Ishikawa (cell line): ENCODE data around the gene ANO6.

Experiments used
- CEBPB ChIP-seq: IDR thresholded peaks from 2 replicates; pipeline ENCODE4 v1.6.1; 2012
- CREB1 ChIP-seq: IDR thresholded peaks from 2 replicates; pipeline ENCODE4 v1.6.1; 2012; ENCODE audit warnings: low read depth
- EGR1 ChIP-seq: IDR thresholded peaks from 2 replicates; pipeline ENCODE4 v1.6.1; 2012
- EP300 ChIP-seq: IDR thresholded peaks from 2 replicates; pipeline ENCODE4 v1.6.1; 2012; ENCODE audit warnings: borderline replicate concordance
- FOXM1 ChIP-seq: IDR thresholded peaks from 2 replicates; pipeline ENCODE4 v1.6.1; 2012; ENCODE audit warnings: low read depth, borderline replicate concordance
- MAX ChIP-seq: IDR thresholded peaks from 2 replicates; pipeline ENCODE4 v1.6.1; 2012
- NFIC ChIP-seq: IDR thresholded peaks from 2 replicates; pipeline ENCODE4 v1.6.1; 2012
- RAD21 ChIP-seq: IDR thresholded peaks from 2 replicates; pipeline ENCODE4 v1.6.1; 2012; ENCODE audit warnings: low read depth
- TAF1 ChIP-seq: IDR thresholded peaks from 2 replicates; pipeline ENCODE4 v1.6.1; 2012; ENCODE audit warnings: low read depth, mild to moderate bottlenecking
- TCF12 ChIP-seq: IDR thresholded peaks from 2 replicates; pipeline ENCODE4 v1.6.1; 2012; ENCODE audit warnings: low read depth
- TEAD4 ChIP-seq: IDR thresholded peaks from 2 replicates; pipeline ENCODE4 v1.6.1; 2012
- YY1 ChIP-seq: IDR thresholded peaks from 2 replicates; pipeline ENCODE4 v1.6.1; 2012; ENCODE audit warnings: low read depth
- ZBTB7A ChIP-seq: IDR thresholded peaks from 2 replicates; pipeline ENCODE4 v1.6.1; 2012; ENCODE audit warnings: low read depth
- TF ChIP-seq, protein P1 (sequence below): IDR thresholded peaks from 2 replicates; pipeline ENCODE4 v1.6.1; 2012
- TF ChIP-seq, protein P2 (sequence below): IDR thresholded peaks from 2 replicates; pipeline ENCODE4 v1.6.1; 2012; ENCODE audit warnings: low read depth, mild to moderate bottlenecking

Gene ANO6

DNA sequence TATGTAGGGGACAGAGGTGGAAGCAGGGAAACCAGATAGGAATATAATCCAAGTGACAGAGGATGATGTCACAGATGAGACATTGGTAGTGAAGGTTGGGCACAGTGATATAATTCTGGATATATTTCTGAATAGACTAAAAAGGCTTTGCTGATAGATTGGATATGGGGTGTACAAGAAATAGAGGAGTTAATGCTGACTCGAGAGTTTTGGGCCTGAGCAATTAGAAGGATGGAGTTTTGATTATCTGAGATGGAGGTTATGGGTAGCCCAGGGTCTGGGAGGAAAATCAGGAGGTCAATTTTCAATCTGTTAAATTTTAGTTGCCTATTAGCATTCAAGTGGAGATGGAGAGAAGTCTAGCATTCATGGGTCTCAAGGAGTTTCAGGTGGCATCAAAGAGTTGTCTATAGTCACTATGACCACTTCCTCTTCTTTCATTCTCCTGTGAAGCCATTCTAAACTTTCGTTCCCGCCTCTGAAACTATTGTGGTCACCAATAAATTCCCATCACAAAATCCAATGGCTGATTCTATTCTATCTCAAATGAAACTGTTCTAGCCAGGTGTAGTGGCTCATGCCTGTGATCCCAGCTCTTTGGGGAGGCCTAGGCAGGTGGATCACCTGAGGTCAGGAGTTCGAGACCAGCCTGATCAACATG, 10.6 kb upstream of the ANO6 start:
- TF ChIP-seq TCF12 (no peak), EP300 (no peak), CREB1 (no peak), TEAD4 (no peak), NFIC (no peak), RAD21 (no peak), ZBTB7A (no peak), TAF1 (no peak), FOXM1 (no peak), YY1 (no peak), MAX (no peak), CEBPB (no peak), EGR1 (no peak)
- TF ChIP-seq, protein P1, sequence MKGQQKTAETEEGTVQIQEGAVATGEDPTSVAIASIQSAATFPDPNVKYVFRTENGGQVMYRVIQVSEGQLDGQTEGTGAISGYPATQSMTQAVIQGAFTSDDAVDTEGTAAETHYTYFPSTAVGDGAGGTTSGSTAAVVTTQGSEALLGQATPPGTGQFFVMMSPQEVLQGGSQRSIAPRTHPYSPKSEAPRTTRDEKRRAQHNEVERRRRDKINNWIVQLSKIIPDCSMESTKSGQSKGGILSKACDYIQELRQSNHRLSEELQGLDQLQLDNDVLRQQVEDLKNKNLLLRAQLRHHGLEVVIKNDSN = no peak
- TF ChIP-seq, protein P2, sequence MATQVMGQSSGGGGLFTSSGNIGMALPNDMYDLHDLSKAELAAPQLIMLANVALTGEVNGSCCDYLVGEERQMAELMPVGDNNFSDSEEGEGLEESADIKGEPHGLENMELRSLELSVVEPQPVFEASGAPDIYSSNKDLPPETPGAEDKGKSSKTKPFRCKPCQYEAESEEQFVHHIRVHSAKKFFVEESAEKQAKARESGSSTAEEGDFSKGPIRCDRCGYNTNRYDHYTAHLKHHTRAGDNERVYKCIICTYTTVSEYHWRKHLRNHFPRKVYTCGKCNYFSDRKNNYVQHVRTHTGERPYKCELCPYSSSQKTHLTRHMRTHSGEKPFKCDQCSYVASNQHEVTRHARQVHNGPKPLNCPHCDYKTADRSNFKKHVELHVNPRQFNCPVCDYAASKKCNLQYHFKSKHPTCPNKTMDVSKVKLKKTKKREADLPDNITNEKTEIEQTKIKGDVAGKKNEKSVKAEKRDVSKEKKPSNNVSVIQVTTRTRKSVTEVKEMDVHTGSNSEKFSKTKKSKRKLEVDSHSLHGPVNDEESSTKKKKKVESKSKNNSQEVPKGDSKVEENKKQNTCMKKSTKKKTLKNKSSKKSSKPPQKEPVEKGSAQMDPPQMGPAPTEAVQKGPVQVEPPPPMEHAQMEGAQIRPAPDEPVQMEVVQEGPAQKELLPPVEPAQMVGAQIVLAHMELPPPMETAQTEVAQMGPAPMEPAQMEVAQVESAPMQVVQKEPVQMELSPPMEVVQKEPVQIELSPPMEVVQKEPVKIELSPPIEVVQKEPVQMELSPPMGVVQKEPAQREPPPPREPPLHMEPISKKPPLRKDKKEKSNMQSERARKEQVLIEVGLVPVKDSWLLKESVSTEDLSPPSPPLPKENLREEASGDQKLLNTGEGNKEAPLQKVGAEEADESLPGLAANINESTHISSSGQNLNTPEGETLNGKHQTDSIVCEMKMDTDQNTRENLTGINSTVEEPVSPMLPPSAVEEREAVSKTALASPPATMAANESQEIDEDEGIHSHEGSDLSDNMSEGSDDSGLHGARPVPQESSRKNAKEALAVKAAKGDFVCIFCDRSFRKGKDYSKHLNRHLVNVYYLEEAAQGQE = no peak

DNA sequence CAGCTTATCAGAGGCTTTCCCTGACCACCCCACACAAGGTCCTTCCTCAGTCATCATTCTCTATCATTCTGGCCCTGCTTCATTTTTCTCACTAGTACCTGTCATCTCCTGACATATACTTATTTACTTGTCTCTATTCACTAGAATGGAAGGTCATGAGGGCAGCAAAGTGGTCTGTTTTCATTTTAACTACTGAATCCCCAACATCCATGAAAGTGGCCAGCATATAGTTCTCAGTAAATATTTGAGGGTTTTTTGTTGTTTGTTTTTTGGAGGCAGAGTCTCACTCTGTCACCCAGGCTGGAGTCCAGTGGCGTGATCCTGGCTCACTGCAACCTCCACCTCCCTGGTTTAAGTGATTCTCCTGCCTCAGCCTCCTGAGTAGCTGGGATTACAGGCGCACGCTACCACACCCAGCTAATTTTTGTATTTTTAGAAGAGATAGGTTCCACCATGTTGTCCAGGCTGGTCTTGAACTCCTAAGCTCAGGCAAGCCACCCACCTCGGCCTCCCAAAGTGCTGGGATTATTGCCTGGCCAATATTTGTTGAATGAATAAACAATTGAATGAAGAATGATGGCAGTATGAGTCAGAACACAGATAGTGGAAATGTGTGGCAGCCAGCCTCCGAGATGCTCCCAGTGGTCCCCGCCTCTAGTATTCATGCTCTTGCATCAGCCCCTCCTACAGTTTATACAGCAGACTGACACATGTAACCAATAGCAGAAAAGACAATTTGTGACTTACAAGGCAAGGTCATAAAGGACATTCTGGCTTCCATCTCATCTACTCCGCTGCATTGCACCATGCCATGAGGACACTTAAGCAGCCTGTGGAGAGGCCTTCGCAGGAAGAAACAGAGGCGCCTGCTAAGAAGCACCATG, 7.0 kb upstream of the ANO6 start:
- TF ChIP-seq FOXM1 = no peak

- TF ChIP-seq ZBTB7A (no peak), TCF12 (no peak), YY1 (no peak), RAD21 (no peak), CEBPB (no peak), TEAD4 (no peak), NFIC (no peak), EP300 (no peak), FOXM1 (no peak), CREB1 (no peak), TAF1 (no peak), MAX (no peak), EGR1 (no peak)
- TF ChIP-seq, protein P1 = no peak
- TF ChIP-seq, protein P2 = no peak
Observed at GRCh38 chr12:45209784-45210183, 6.1 kb upstream of the ANO6 start.

DNA sequence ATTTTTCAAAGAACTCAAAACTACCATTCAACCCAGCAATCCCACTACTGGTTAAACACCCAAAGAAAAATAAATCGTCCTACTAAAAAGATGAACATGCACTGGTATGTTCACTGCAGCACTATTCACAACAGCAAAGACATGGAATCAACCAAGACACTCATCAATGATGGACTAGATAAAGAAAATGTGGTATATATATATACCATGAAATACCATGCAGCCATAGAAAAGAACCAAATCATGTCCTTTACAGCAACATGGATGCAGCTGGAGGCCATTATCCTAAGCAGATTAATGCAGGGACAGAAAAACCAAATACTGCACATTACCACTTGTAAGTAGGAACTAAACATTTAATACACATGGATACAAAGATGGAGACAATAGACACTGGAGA, 3.8 kb upstream of the ANO6 start:
- TF ChIP-seq TEAD4 (no peak), TCF12 (no peak)

DNA sequence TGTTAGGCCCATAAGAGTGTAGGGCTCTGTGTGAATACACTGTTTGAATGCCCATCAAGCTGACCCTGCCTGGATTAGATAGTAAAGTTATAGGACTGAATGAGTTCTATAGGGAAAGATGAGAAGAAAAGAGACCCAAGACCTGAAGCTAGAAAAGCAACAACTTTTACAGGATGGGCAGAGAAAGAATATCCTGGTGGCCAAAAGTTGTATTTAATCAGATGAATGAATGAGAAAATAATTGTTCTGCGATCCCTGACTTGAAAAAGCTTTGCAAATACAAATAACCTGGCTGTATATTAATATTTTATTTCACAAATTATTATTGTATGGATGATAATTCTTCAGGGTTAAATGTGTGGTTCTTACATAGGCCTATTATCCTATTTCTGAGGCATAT, 2.8 kb upstream of the ANO6 start:
- TF ChIP-seq TAF1 (no peak), MAX (no peak), TEAD4 (no peak), RAD21 (no peak), TCF12 (no peak), EP300 (no peak), NFIC (no peak), YY1 (no peak), FOXM1 (no peak), EGR1 (no peak), CEBPB (no peak), CREB1 (no peak), ZBTB7A (no peak)
- TF ChIP-seq, protein P1 = no peak
- TF ChIP-seq, protein P2 = no peak
